Activated CD8-positive, alpha-beta memory T cell treated with anti-CD3 and anti-CD28 coated beads for 4 hours (primary cell): Measurements from ENCODE around the gene CACNA1S.

Experiments
- DNase-seq, 2 donors: peaks; one replicate each; pipeline ENCODE4 v3.0.0-alpha.2; 2020; ENCODE audit warnings: low read depth in 2 of 2

The CACNA1S gene

GRCh38 chr1:201013991-201014815 lies 98.0 kb downstream of the CACNA1S start:
- no peak for DNase-seq

GRCh38 chr1:201013031-201013485 lies 99.2 kb downstream of the CACNA1S start:
- DNase-seq, result no peak

- no peak for DNase-seq
Observed at GRCh38 chr1:201011616-201012015, 100.6 kb downstream of the CACNA1S start.

GRCh38 chr1:201009962-201010645 lies 102.1 kb downstream of the CACNA1S start:
- no peak for DNase-seq

GRCh38 chr1:201008666-201009360 lies 103.4 kb downstream of the CACNA1S start:
- DNase-seq, result no peak

GRCh38 chr1:201007481-201007880 lies 104.7 kb downstream of the CACNA1S start:
- DNase-seq, result no peak

- no peak for DNase-seq
Observed at GRCh38 chr1:201006450-201006849, 105.8 kb downstream of the CACNA1S start.

- DNase-seq, result no peak
Observed at GRCh38 chr1:201004732-201005131, 107.5 kb downstream of the CACNA1S start.

- DNase-seq, result no peak
Observed at GRCh38 chr1:201004154-201004553, 108.1 kb downstream of the CACNA1S start.

GRCh38 chr1:201002510-201002909 lies 109.7 kb downstream of the CACNA1S start:
- no peak for DNase-seq

GRCh38 chr1:201001962-201002361 lies 110.3 kb downstream of the CACNA1S start:
- no peak for DNase-seq

- DNase-seq, result no peak
Observed at GRCh38 chr1:201000391-201000790, 111.8 kb downstream of the CACNA1S start.

GRCh38 chr1:200999667-201000066 lies 112.6 kb downstream of the CACNA1S start:
- no peak for DNase-seq

GRCh38 chr1:200998323-200998722 lies 113.9 kb downstream of the CACNA1S start:
- DNase-seq, result no peak

GRCh38 chr1:200992382-200993048 lies 119.7 kb downstream of the CACNA1S start:
- DNase-seq, result no peak

- no peak for DNase-seq
Observed at GRCh38 chr1:200991097-200991614, 121.1 kb downstream of the CACNA1S start.

GRCh38 chr1:200990114-200990513 lies 122.1 kb downstream of the CACNA1S start:
- no peak for DNase-seq
